CD4-positive, alpha-beta T cell (primary cell): ENCODE data around the gene ZNF586. TPM values are rescaled to one million over a fixed set of nuclear protein-coding genes. Genes with fewer than 3 reads are reported as not detected.
"Not testable (repeated sequence)": the region's sequence is repeated elsewhere in the genome, so short reads cannot be mapped to it uniquely, and the experiment has no call there.

Experiments used
- ATAC-seq: fragments of 200-7000 bp; cut with Tn5 transposase; one replicate; pipeline ENCODE4 v1.10.0; 2022; ENCODE audit warnings: mild to moderate bottlenecking; ENCODE audit not compliant: poor library complexity
- CTCF ChIA-PET: fragments of 350-600 bp; sonication (Branson Sonifier 250); formaldehyde crosslinking; loops from one replicate; lab custom pipeline; 2021; ENCODE audit warnings: antibody characterized with exemption, inconsistent platforms; lab: Charles Lee
- POLR2A ChIA-PET: fragments of 350-600 bp; sonication (Branson Sonifier 250); formaldehyde crosslinking; loops from one replicate; lab custom pipeline; 2021; ENCODE audit warnings: antibody characterized with exemption, inconsistent platforms; lab: Charles Lee
- DNase-seq, 14 experiments: peaks; one replicate each; pipeline ENCODE4 v3.0.0-alpha.2; 2013 to 2020; ENCODE audit warnings: mixed read lengths in 2 of 14
- H3K27ac ChIP-seq, 2 donors: one replicate each; pipeline versions ENCODE4 v1.5.1 to v1.7.0; 2013; ENCODE audit warnings: low read length in 2 of 2, low read depth in 1 of 2, mild to moderate bottlenecking in 1 of 2
- H3K27me3 ChIP-seq, 2 experiments: 1 replicate in 1 of 2; 2 replicates in 1 of 2; pipeline versions ENCODE4 v1.6.1 to v1.7.0; 2013; ENCODE audit warnings: low read length in 2 of 2, control low read depth in 1 of 2, mild to moderate bottlenecking in 1 of 2, moderate library complexity in 1 of 2; ENCODE audit not compliant: insufficient read depth in 2 of 2, control insufficient read depth in 1 of 2
- H3K36me3 ChIP-seq: one replicate; pipeline ENCODE4 v1.6.1; 2013; ENCODE audit warnings: low read length, control low read depth; ENCODE audit not compliant: insufficient read depth
- H3K4me1 ChIP-seq: one replicate; pipeline ENCODE4 v1.6.1; 2013; ENCODE audit warnings: low read length, control low read depth; ENCODE audit not compliant: insufficient read depth
- H3K4me3 ChIP-seq: one replicate; pipeline ENCODE4 v1.5.1; 2013; ENCODE audit warnings: mild to moderate bottlenecking, low read length, moderate library complexity
- H3K9me3 ChIP-seq, 2 experiments: 1 replicate in 1 of 2; 2 replicates in 1 of 2; pipeline versions ENCODE4 v1.6.1 to v1.7.0; 2013; ENCODE audit warnings: low read length in 2 of 2, mild to moderate bottlenecking in 2 of 2, control low read depth in 1 of 2, moderate library complexity in 1 of 2; ENCODE audit not compliant: control insufficient read depth in 1 of 2, insufficient read depth in 1 of 2
- H3K27ac Mint-ChIP-seq: one replicate; pipeline ENCODE4 v1.8.0; 2020; ENCODE audit warnings: mixed read lengths
- H3K27me3 Mint-ChIP-seq: one replicate; pipeline ENCODE4 v1.8.0; 2021; ENCODE audit warnings: mixed read lengths
- H3K36me3 Mint-ChIP-seq: one replicate; pipeline ENCODE4 v1.8.0; 2021; ENCODE audit warnings: low read depth, mixed read lengths
- H3K4me1 Mint-ChIP-seq: one replicate; pipeline ENCODE4 v1.8.0; 2021; ENCODE audit warnings: low read depth, mixed read lengths
- H3K4me3 Mint-ChIP-seq: one replicate; pipeline ENCODE4 v1.8.0; 2020; ENCODE audit warnings: mild to moderate bottlenecking, mixed read lengths
- H3K9me3 Mint-ChIP-seq: one replicate; pipeline ENCODE4 v1.8.0; 2020; ENCODE audit warnings: mixed read lengths
- CTCF ChIP-seq: fragments of 200-600 bp; IDR thresholded peaks from one replicate; pipeline ENCODE4 v1.8.0; 2022; ENCODE audit warnings: antibody characterized with exemption, mild to moderate bottlenecking
- intact Hi-C, 2 experiments: fragments of 100-400 bp; cut with DNase I in 1 of 2; cut with micrococcal nuclease in 1 of 2; formaldehyde crosslinking; loops; one replicate each; pipeline versions ENCODE4 v1.15.1 to v1.9.0; 2023 to 2025; cut with DNase I, micrococcal nuclease
- total RNA-seq, 174 experiments: library from RNA in 2 of 174; stranded (reverse) in 2 of 174; gene quantifications; one replicate each; pipeline ENCODE4 v1.2.3 and lab custom pipeline; 2021 to 2026

ZNF586 gene
- total RNA-seq, 2 experiments from 2014 or later: 51.1 to 53.4 TPM

DNA sequence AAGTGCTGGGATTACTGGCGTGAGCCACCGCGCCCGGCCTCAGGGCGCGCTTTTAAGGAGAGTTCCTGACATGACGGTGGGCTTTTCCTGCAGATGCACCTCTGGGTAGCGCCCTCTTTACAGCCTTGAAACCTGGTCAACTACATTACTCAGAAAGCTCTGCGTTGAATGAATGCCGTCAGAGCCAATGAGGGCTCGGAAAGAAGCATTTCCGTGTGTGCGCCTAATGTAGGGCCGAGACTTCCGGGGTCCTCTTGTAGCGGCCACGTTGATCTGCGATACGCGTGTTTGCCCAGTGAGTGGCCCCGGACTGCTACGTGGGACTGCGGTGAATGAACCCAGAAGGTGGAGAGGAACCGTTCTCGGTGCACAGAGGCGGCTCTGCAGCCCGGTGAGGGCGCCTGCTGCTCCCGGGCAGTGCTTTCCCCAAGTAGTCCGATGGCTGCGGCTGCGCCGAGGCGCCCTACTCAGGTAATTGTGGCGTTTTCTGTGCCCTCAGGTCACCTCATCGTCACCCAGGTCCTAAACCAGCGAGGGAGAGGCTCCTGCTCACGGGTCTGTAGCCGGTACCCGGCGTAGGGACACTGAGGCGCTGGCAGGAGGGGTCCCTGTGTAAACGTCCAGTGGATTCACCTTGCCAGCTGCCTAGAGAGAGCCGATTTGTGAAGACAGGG, 50.1 kb downstream of the ZNF586 start:
- ATAC-seq (peak; percentile 83), DNase-seq (peak; percentile 64 to 95 (median 73))
- Mint-ChIP-seq H3K36me3 (peaks cover 46% of the 10 kb centered on the region), H3K4me3 (peak overlapping the region; percentile 96), H3K27ac (peak overlapping the region; percentile 92), H3K4me1 (peaks cover 56% of the 10 kb centered on the region), H3K9me3 (no peaks in the 10 kb centered on the region), H3K27me3 (no peaks in the 10 kb centered on the region)
- Histone ChIP-seq H3K27ac (peak overlapping the region; percentile 78 to 90), H3K4me3 (peak overlapping the region; percentile 98), H3K36me3 (peaks cover 2% of the 10 kb centered on the region), H3K9me3 (no peaks in the 10 kb centered on the region), H3K27me3 (no peaks in the 10 kb centered on the region), H3K4me1 (peaks cover 29% of the 10 kb centered on the region)
- TF ChIP-seq CTCF: peak; percentile 34
- intact Hi-C loops: loop anchor here (2.0 to 10.0 kb wide), 4 partner anchors 29 to 505 kb away; partner anchors contain the start of genes ZNF17 (in 1 of the 2), ZNF329 (in 1 of the 2), ZNF587 (in 1 of the 2) and ZSCAN22 (in 1 of the 2)
- CTCF ChIA-PET: interaction anchor here (0.6 to 1.9 kb wide), 4 partner anchors 27 to 156 kb away, joined by 3 to 10 read pairs (median 4); partner anchors contain the start of genes ZNF586 and ZNF587
- POLR2A ChIA-PET: interaction anchor here (0.5 to 1.7 kb wide), 19 partner anchors 19 to 620 kb away, joined by 3 to 13 read pairs (median 4); partner anchors contain the start of genes ZNF132, ZNF154, ZNF274 and ZNF417

GRCh38 chr19:57820599-57820998, 51.1 kb downstream of the ZNF586 start:
- peaks cover 21% of the 10 kb centered on the region for H3K4me1 ChIP-seq
- TF ChIP-seq CTCF: no peak
- H3K27me3 Mint-ChIP-seq: no peaks in the 10 kb centered on the region
- intact Hi-C loops: no loop called here
- no peak for ATAC-seq
- no peaks in the 10 kb centered on the region for H3K27me3 ChIP-seq
- ChIA-PET POLR2A (interaction anchor here (0.5 to 1.6 kb wide), 3 partner anchors 53 to 112 kb away, joined by 3 to 7 read pairs (median 3); partner anchors contain the start of gene ZNF154), CTCF (no interaction called here)
- H3K36me3 Mint-ChIP-seq: peaks cover 48% of the 10 kb centered on the region
- H3K27ac ChIP-seq: peak overlapping the region; percentile 78 to 90
- peak overlapping the region; percentile 98 for H3K4me3 ChIP-seq
- no peaks in the 10 kb centered on the region for H3K9me3 Mint-ChIP-seq
- peaks cover 52% of the 10 kb centered on the region for H3K4me1 Mint-ChIP-seq
- peak overlapping the region; percentile 96 for H3K4me3 Mint-ChIP-seq
- H3K9me3 ChIP-seq: no peaks in the 10 kb centered on the region
- DNase-seq: no peak
- peak overlapping the region; percentile 92 for H3K27ac Mint-ChIP-seq
- peaks cover 2% of the 10 kb centered on the region for H3K36me3 ChIP-seq

DNA sequence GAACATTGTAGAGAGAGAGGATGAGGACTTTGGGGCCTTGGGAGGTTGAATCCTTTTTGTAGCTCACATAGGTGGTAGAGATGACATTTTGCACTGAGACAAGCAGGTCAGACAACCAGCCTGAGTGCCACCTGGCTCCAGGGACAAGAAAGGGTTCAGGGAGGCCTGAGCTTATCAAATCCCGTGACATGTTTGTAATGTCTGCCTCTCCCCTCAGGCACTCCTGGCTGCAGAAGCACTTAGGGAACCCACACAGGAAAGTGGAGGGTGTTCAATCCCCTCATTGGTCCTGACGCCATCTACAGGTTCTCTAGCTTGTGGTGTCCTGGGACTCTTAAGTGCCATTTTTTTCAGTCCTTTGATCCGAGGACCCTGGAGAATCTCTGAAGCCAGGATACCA, 51.6 kb downstream of the ZNF586 start:
- DNase-seq, CTCF ChIA-PET, intact Hi-C loops, H3K4me3 ChIP-seq, H3K9me3 Mint-ChIP-seq, ATAC-seq, POLR2A ChIA-PET, H3K27me3 Mint-ChIP-seq, H3K27ac ChIP-seq, H3K27me3 ChIP-seq, H3K9me3 ChIP-seq, H3K36me3 ChIP-seq: not testable (repeated sequence)
- Mint-ChIP-seq H3K4me1 (peaks cover 52% of the 10 kb centered on the region), H3K4me3 (peak overlapping the region; percentile 96), H3K36me3 (peaks cover 51% of the 10 kb centered on the region), H3K27ac (peak overlapping the region; percentile 92)
- peaks cover 21% of the 10 kb centered on the region for H3K4me1 ChIP-seq

DNA sequence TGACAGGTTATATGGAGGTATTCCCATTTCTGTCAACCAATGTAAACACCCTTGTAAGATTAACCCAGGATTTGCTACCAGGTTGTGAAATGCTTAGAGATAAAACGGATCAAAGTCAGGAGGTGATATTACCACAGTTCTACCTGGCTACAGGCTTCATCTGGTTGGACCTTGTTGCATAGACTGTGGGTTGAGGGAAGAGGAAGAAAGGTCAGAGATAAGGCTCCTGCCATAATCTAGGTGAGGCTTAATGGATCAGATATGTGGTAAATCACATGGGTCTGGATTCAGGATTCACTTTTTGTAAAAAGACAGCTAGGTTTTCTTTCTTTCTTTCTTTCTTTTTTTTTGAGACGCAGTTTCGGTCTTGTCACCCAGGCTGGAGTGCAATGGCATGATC, 52.0 kb downstream of the ZNF586 start:
- ATAC-seq, intact Hi-C loops, H3K9me3 ChIP-seq, POLR2A ChIA-PET, H3K9me3 Mint-ChIP-seq, H3K27ac ChIP-seq, DNase-seq, CTCF ChIA-PET, H3K4me3 Mint-ChIP-seq, H3K27me3 ChIP-seq, H3K4me3 ChIP-seq, H3K27me3 Mint-ChIP-seq, H3K27ac Mint-ChIP-seq, H3K36me3 ChIP-seq: not testable (repeated sequence)
- peaks cover 52% of the 10 kb centered on the region for H3K4me1 Mint-ChIP-seq
- peaks cover 21% of the 10 kb centered on the region for H3K4me1 ChIP-seq
- peaks cover 53% of the 10 kb centered on the region for H3K36me3 Mint-ChIP-seq

DNA sequence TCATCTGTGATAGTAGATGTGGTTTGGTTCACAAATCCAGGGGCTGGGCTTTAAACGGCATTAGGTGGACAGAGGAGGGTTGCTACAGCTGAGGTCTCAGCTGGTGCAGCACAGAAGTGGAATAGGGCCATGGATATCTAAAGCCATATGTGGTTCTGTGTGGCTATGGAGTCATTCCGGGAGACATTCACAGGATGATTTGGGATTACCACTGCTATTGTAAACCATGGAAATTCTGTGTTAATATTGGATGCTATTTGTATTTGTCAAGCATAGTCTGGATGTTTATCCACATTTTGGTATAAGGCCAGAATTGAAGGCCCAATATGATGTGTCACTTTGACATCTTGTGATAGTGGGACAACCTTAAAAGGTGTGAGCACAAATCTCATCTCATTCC, 53.7 kb downstream of the ZNF586 start:
- H3K9me3 ChIP-seq, POLR2A ChIA-PET, ATAC-seq, H3K27me3 ChIP-seq, H3K9me3 Mint-ChIP-seq, H3K36me3 ChIP-seq, CTCF ChIA-PET, H3K4me3 ChIP-seq, H3K27ac ChIP-seq, H3K27me3 Mint-ChIP-seq, intact Hi-C loops, DNase-seq: not testable (repeated sequence)
- peaks cover 21% of the 10 kb centered on the region for H3K4me1 ChIP-seq
- Mint-ChIP-seq H3K36me3 (peaks cover 62% of the 10 kb centered on the region), H3K4me3 (peak overlapping the region; percentile 47), H3K27ac (peak overlapping the region; percentile 43), H3K4me1 (peaks cover 60% of the 10 kb centered on the region)
